ENCODE measurements around the gene PCDH9.

The PCDH9 gene

GRCh38 chr13:67015976-67016600 lies 214.0 kb downstream of the PCDH9 start:
- DNase-seq = no peak

- no peak for DNase-seq
Measured at GRCh38 chr13:67014399-67014798, 215.7 kb downstream of the PCDH9 start.

GRCh38 chr13:67013709-67014108 lies 216.4 kb downstream of the PCDH9 start:
- DNase-seq = no peak

GRCh38 chr13:67008075-67008668 lies 222.0 kb downstream of the PCDH9 start:
- no peak for DNase-seq

GRCh38 chr13:67004511-67004910 lies 225.6 kb downstream of the PCDH9 start:
- no peak for DNase-seq

GRCh38 chr13:67003743-67004142 lies 226.4 kb downstream of the PCDH9 start:
- no peak for DNase-seq

GRCh38 chr13:67001363-67001762 lies 228.8 kb downstream of the PCDH9 start:
- no peak for DNase-seq

GRCh38 chr13:66996503-66996902 lies 233.6 kb downstream of the PCDH9 start:
- DNase-seq = no peak

GRCh38 chr13:66995203-66995611 lies 234.9 kb downstream of the PCDH9 start:
- DNase-seq = peak in 1 of 2 donors; percentile 11

GRCh38 chr13:66994517-66995202 lies 235.5 kb downstream of the PCDH9 start:
- DNase-seq = no peak

- DNase-seq = peak in 1 of 2 donors; percentile 29
Measured at GRCh38 chr13:66994097-66994496, 236.0 kb downstream of the PCDH9 start.

GRCh38 chr13:66992719-66993118 lies 237.4 kb downstream of the PCDH9 start:
- no peak for DNase-seq

GRCh38 chr13:66992183-66992582 lies 238.0 kb downstream of the PCDH9 start:
- no peak for DNase-seq

GRCh38 chr13:66984241-66984640 lies 245.9 kb downstream of the PCDH9 start:
- no peak for DNase-seq

GRCh38 chr13:66981912-66982311 lies 248.2 kb downstream of the PCDH9 start:
- no peak for DNase-seq

- DNase-seq = no peak
Measured at GRCh38 chr13:66977161-66977560, 253.0 kb downstream of the PCDH9 start.

GRCh38 chr13:66974889-66975288 lies 255.2 kb downstream of the PCDH9 start:
- no peak for DNase-seq

- DNase-seq = no peak
Measured at GRCh38 chr13:66974174-66974573, 256.0 kb downstream of the PCDH9 start.

- no peak for DNase-seq
Measured at GRCh38 chr13:66972659-66973058, 257.5 kb downstream of the PCDH9 start.

- DNase-seq = no peak
Measured at GRCh38 chr13:66971004-66971403, 259.1 kb downstream of the PCDH9 start.

GRCh38 chr13:66969291-66969690 lies 260.8 kb downstream of the PCDH9 start:
- no peak for DNase-seq

GRCh38 chr13:66967811-66968597 lies 262.1 kb downstream of the PCDH9 start:
- DNase-seq = no peak

- no peak for DNase-seq
Measured at GRCh38 chr13:66965181-66965580, 265.0 kb downstream of the PCDH9 start.

GRCh38 chr13:66962953-66963352 lies 267.2 kb downstream of the PCDH9 start:
- DNase-seq = no peak

Data from CD4-positive, alpha-beta T cell treated with Interleukin-4 for 1 hour (primary cell).